ENCODE results near the gene CDK17.

DNA sequence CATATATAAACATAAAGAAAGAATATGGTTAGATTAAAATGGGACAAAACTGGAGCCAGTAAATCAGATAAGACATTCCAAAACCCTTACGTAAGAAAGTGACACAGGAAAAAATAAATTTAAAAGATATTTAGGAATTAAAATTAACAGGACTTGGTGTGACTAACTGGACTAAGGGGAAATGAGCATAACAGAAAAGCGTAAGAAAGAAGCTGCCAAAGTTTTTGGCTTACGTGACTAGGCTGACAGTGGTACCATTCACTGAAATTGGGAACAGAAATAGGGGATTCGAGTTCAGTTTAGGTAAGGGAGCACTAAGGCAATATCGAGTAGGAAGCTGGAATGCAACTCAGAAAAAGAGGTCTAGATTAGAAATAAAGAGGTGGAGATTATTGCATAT is 7.8 kb downstream of the CDK17 start:
- TF ChIP-seq, protein P1, sequence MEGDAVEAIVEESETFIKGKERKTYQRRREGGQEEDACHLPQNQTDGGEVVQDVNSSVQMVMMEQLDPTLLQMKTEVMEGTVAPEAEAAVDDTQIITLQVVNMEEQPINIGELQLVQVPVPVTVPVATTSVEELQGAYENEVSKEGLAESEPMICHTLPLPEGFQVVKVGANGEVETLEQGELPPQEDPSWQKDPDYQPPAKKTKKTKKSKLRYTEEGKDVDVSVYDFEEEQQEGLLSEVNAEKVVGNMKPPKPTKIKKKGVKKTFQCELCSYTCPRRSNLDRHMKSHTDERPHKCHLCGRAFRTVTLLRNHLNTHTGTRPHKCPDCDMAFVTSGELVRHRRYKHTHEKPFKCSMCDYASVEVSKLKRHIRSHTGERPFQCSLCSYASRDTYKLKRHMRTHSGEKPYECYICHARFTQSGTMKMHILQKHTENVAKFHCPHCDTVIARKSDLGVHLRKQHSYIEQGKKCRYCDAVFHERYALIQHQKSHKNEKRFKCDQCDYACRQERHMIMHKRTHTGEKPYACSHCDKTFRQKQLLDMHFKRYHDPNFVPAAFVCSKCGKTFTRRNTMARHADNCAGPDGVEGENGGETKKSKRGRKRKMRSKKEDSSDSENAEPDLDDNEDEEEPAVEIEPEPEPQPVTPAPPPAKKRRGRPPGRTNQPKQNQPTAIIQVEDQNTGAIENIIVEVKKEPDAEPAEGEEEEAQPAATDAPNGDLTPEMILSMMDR (IDR thresholded peaks at IDR 0.05) = no peak
- TF ChIP-seq POLR2A (IDR thresholded peaks at IDR 0.05) = no peak

Measured in breast epithelium (tissue), 3 donors.